Endothelial cell of umbilical vein (primary cell): Measurements from ENCODE around the gene MN1.

Source experiments
- EZH2 ChIP-seq: IDR thresholded peaks from 2 replicates; pipeline ENCODE4 v1.6.1; 2012; ENCODE audit warnings: borderline replicate concordance, low read depth, mild to moderate bottlenecking, moderate library complexity, low read length, inconsistent platforms; ENCODE audit not compliant: severe bottlenecking
- JUN ChIP-seq: IDR thresholded peaks from 2 replicates; pipeline ENCODE4 v1.6.1; 2011; ENCODE audit warnings: borderline replicate concordance, low read depth; ENCODE audit not compliant: insufficient read length, insufficient read depth
- MYC ChIP-seq: IDR thresholded peaks from one replicate; pipeline ENCODE4 v1.6.1; 2011; ENCODE audit warnings: mild to moderate bottlenecking, low read depth, low read length
- POLR2A ChIP-seq: IDR thresholded peaks from 2 replicates; pipeline ENCODE4 v1.6.1; 2012; ENCODE audit warnings: low read depth, mild to moderate bottlenecking, control low read depth, low read length
- POLR2AphosphoS5 ChIP-seq: IDR thresholded peaks from 2 replicates; pipeline ENCODE4 v1.6.1; 2012; ENCODE audit warnings: low read depth, mild to moderate bottlenecking, control low read depth, low read length, moderate library complexity; ENCODE audit not compliant: insufficient read depth
- TF ChIP-seq, protein P1 (sequence below): IDR thresholded peaks from 2 replicates; pipeline ENCODE4 v1.6.1; 2011; ENCODE audit not compliant: insufficient read depth, insufficient read length
- TF ChIP-seq, protein P2 (sequence below), 2 donors: IDR thresholded peaks; 1 replicate in 1 of 2; 2 replicates in 1 of 2; pipeline ENCODE4 v1.5.1; 2011; ENCODE audit warnings: low read length in 2 of 2, mild to moderate bottlenecking in 2 of 2, moderate library complexity in 2 of 2, control low read depth in 1 of 2, inconsistent platforms in 1 of 2, low read depth in 1 of 2; ENCODE audit not compliant: insufficient read depth in 1 of 2; ENCODE audit errors: extremely low read depth in 1 of 2

DNA sequence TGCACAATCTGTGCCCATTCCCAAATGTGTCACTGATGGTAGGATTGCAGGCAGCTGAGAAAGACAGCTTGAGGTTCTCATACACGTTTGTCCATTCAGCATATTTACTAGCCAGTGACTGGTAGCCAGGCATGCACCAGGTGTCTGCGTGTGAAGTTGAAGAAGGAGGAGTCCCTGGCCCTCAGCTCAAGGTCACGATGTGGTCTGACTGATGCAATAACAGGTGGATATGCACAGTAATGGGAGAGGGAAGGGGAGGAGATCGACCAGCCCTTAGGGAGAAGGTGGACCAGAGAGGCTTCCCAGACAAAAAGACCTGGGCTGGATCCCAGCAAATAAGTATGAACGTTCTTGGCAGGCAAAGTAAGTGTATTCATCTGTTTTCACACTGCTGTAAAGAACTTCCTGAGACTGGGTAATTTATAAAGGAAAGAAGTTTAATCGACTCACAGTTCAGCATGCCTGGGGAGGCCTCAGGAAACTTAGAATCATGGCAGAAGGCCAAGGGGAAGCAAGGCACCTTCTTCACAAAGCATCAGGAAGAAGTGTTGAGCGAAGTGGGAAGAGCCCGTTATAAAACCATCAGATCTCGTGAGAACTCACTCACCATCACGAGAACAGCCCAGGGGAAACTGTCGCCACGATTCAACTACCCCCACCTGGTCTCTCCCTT is 96.0 kb downstream of the MN1 start:
- TF ChIP-seq POLR2A (no peak), EZH2 (no peak), JUN (no peak), POLR2AphosphoS5 (no peak), MYC (no peak)
- TF ChIP-seq, protein P1, sequence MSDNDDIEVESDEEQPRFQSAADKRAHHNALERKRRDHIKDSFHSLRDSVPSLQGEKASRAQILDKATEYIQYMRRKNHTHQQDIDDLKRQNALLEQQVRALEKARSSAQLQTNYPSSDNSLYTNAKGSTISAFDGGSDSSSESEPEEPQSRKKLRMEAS = no peak
- TF ChIP-seq, protein P2, sequence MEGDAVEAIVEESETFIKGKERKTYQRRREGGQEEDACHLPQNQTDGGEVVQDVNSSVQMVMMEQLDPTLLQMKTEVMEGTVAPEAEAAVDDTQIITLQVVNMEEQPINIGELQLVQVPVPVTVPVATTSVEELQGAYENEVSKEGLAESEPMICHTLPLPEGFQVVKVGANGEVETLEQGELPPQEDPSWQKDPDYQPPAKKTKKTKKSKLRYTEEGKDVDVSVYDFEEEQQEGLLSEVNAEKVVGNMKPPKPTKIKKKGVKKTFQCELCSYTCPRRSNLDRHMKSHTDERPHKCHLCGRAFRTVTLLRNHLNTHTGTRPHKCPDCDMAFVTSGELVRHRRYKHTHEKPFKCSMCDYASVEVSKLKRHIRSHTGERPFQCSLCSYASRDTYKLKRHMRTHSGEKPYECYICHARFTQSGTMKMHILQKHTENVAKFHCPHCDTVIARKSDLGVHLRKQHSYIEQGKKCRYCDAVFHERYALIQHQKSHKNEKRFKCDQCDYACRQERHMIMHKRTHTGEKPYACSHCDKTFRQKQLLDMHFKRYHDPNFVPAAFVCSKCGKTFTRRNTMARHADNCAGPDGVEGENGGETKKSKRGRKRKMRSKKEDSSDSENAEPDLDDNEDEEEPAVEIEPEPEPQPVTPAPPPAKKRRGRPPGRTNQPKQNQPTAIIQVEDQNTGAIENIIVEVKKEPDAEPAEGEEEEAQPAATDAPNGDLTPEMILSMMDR (IDR thresholded peaks at IDR 0.05; ENCODE audit: extremely low read depth in 1 of 2, insufficient read depth in 1 of 2, low read depth in 1 of 2, low read length in 2 of 2) = no peak
